ENCODE results near the gene RAMP1.
A peak's percentile ranks its signal among the peaks of the same experiment; 100 is the strongest.
"Not testable (repeated sequence)": the region's sequence is repeated elsewhere in the genome, so short reads cannot be mapped to it uniquely, and the experiment has no call there.

Gene RAMP1

GRCh38 chr2:237863689-237864443, 4.4 kb downstream of the RAMP1 start:
- peak in 4 of 56 donors; percentile 30 to 40 (median 39) for DNase-seq

GRCh38 chr2:237864444-237864931, 5.1 kb downstream of the RAMP1 start:
- DNase-seq, result peak in 12 of 56 donors; percentile 31 to 67 (median 44)

GRCh38 chr2:237864940-237865622, 5.7 kb downstream of the RAMP1 start:
- no peak for DNase-seq

- no peak for DNase-seq
Measured at GRCh38 chr2:237865623-237866041, 6.2 kb downstream of the RAMP1 start.

- no peak for DNase-seq
Measured at GRCh38 chr2:237866101-237866621, 6.7 kb downstream of the RAMP1 start.

GRCh38 chr2:237867465-237867864, 8.0 kb downstream of the RAMP1 start:
- no peak for DNase-seq

GRCh38 chr2:237868074-237868473, 8.7 kb downstream of the RAMP1 start:
- not testable (repeated sequence) for DNase-seq

- no peak for DNase-seq
Measured at GRCh38 chr2:237868631-237869342, 9.4 kb downstream of the RAMP1 start.

GRCh38 chr2:237869343-237870102, 10.1 kb downstream of the RAMP1 start:
- no peak for DNase-seq

GRCh38 chr2:237870126-237870525, 10.7 kb downstream of the RAMP1 start:
- DNase-seq, result no peak

- no peak for DNase-seq
Measured at GRCh38 chr2:237870754-237871651, 11.6 kb downstream of the RAMP1 start.

GRCh38 chr2:237872178-237872887, 12.9 kb downstream of the RAMP1 start:
- no peak for DNase-seq

- no peak for DNase-seq
Measured at GRCh38 chr2:237873421-237873831, 14.0 kb downstream of the RAMP1 start.

GRCh38 chr2:237873897-237874551, 14.6 kb downstream of the RAMP1 start:
- no peak for DNase-seq

- DNase-seq, result no peak
Measured at GRCh38 chr2:237874585-237875161, 15.2 kb downstream of the RAMP1 start.

GRCh38 chr2:237875256-237876060, 16.0 kb downstream of the RAMP1 start:
- no peak for DNase-seq

- no peak for DNase-seq
Measured at GRCh38 chr2:237876061-237876526, 16.7 kb downstream of the RAMP1 start.

Measured in nucleus accumbens (tissue), 56 donors.